Measurements from ENCODE around the gene ATP2B1.
"Not testable (repeated sequence)": the region's sequence is repeated elsewhere in the genome, so short reads cannot be mapped to it uniquely, and the experiment has no call there.

The ATP2B1 gene

DNA sequence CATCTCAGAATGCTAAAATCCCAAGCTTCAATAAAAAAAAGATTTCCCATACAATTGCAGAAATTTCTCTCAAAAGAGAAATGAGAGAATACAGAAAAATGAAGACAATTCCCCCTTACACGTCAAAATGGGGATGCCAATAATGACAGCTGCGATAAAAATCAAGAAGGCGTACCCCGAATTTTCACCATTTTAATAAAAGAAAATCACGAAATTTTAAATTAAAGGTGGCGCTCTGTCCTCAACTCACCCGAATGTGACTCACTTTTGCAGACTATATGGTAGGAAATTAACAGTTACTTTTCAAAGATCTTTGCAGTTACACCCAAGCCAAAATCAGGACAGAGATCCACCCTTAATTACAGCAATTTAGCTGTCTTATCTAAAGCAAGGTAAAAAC is 2.1 kb downstream of the ATP2B1 start:
- Histone ChIP-seq H3K9me3 (ENCODE audit: insufficient read depth, low read length) (no peaks in the 10 kb centered on the region), H3K4me1 (ENCODE audit: insufficient read depth, insufficient read length) (no peaks in the 10 kb centered on the region), H3K36me3 (ENCODE audit: insufficient read depth, insufficient read length, low read length) (no peaks in the 10 kb centered on the region), H3K9ac (ENCODE audit: insufficient read length, low read depth) (no peak overlapping the region), H3K27me3 (ENCODE audit: insufficient read depth, insufficient read length) (peaks cover 38% of the 10 kb centered on the region), H3K4me3 (ENCODE audit: insufficient read length, low read depth) (no peak overlapping the region)
- no peak for DNase-seq (ENCODE audit: low read depth, low spot score)
- TF ChIP-seq SUZ12 (IDR thresholded peaks at IDR 0.05; ENCODE audit: extremely low read depth, insufficient read depth, insufficient read length) (no peak), ZNF274 (IDR thresholded peaks at IDR 0.05; ENCODE audit: low read depth, low read length) (no peak), YY1 (IDR thresholded peaks at IDR 0.05; ENCODE audit: insufficient read depth, insufficient read length) (no peak)

DNA sequence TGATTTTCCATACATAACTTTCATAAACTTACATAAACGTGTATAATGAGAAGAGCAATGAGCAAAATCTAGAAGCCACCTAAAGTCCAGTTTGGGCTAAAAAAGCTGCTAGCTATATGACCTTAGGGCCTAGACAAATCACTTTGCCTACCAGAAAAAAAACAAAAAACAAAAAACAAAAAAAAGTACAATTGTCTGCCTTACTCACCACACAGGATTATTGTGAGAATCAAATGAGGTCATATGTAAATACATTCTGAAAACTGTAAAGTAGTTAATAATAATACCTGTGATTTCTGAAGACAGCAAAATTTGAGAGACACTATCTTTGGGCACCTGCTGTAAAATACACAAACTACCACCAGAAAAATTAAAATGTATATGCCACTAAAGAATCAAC is 4.2 kb downstream of the ATP2B1 start:
- TF ChIP-seq ZNF274 (IDR thresholded peaks at IDR 0.05; ENCODE audit: low read depth, low read length) (no peak), YY1 (IDR thresholded peaks at IDR 0.05; ENCODE audit: insufficient read depth, insufficient read length) (no peak), SUZ12 (IDR thresholded peaks at IDR 0.05; ENCODE audit: extremely low read depth, insufficient read depth, insufficient read length) (no peak)
- H3K4me1 ChIP-seq (ENCODE audit: insufficient read depth, insufficient read length), result no peaks in the 10 kb centered on the region
- no peak for DNase-seq (ENCODE audit: low read depth, low spot score)
- no peaks in the 10 kb centered on the region for H3K9me3 ChIP-seq (ENCODE audit: insufficient read depth, low read length)
- peaks cover 22% of the 10 kb centered on the region for H3K27me3 ChIP-seq (ENCODE audit: insufficient read depth, insufficient read length)
- no peak overlapping the region for H3K4me3 ChIP-seq (ENCODE audit: insufficient read length, low read depth)
- H3K36me3 ChIP-seq (ENCODE audit: insufficient read depth, insufficient read length, low read length), result no peaks in the 10 kb centered on the region
- no peak overlapping the region for H3K9ac ChIP-seq (ENCODE audit: insufficient read length, low read depth)

DNA sequence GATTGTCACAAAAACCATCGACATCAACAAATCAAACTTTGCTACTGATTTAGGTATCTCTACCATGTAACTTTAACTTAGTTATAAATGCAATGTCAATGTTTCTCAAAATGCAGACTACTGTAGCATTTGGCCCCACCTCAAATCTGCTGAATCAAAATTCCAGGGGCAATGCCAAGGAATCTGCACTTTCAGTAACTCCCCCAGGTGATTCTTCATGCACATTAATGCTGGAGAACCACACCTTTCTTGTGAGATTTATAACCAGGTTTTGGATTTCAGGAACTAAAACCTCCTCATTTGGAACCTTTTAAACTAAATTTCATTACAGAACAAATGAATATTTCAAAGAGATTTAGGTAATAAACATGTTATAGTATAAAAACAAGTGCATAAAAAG is 4.9 kb downstream of the ATP2B1 start:
- no peaks in the 10 kb centered on the region for H3K36me3 ChIP-seq (ENCODE audit: insufficient read depth, insufficient read length, low read length)
- H3K4me3 ChIP-seq (ENCODE audit: insufficient read length, low read depth), result no peak overlapping the region
- no peak for TF ChIP-seq ZNF274 (IDR thresholded peaks at IDR 0.05; ENCODE audit: low read depth, low read length)
- TF ChIP-seq YY1 (IDR thresholded peaks at IDR 0.05; ENCODE audit: insufficient read depth, insufficient read length), result no peak
- DNase-seq (ENCODE audit: low read depth, low spot score), result no peak
- H3K9ac ChIP-seq (ENCODE audit: insufficient read length, low read depth), result no peak overlapping the region
- H3K4me1 ChIP-seq (ENCODE audit: insufficient read depth, insufficient read length), result no peaks in the 10 kb centered on the region
- H3K27me3 ChIP-seq (ENCODE audit: insufficient read depth, insufficient read length), result peaks cover 22% of the 10 kb centered on the region
- no peaks in the 10 kb centered on the region for H3K9me3 ChIP-seq (ENCODE audit: insufficient read depth, low read length)

GRCh38 chr12:89702503-89702902 is 6.1 kb downstream of the ATP2B1 start:
- no peak for DNase-seq (ENCODE audit: low read depth, low spot score)
- Histone ChIP-seq H3K9me3 (ENCODE audit: insufficient read depth, low read length) (no peaks in the 10 kb centered on the region), H3K4me1 (ENCODE audit: insufficient read depth, insufficient read length) (no peaks in the 10 kb centered on the region), H3K4me3 (ENCODE audit: insufficient read length, low read depth) (no peak overlapping the region), H3K36me3 (ENCODE audit: insufficient read depth, insufficient read length, low read length) (no peaks in the 10 kb centered on the region), H3K9ac (ENCODE audit: insufficient read length, low read depth) (no peak overlapping the region), H3K27me3 (ENCODE audit: insufficient read depth, insufficient read length) (peaks cover 20% of the 10 kb centered on the region)
- TF ChIP-seq YY1 (IDR thresholded peaks at IDR 0.05; ENCODE audit: insufficient read depth, insufficient read length), result no peak
- TF ChIP-seq ZNF274 (IDR thresholded peaks at IDR 0.05; ENCODE audit: low read depth, low read length), result no peak
- no peak for TF ChIP-seq SUZ12 (IDR thresholded peaks at IDR 0.05; ENCODE audit: extremely low read depth, insufficient read depth, insufficient read length)

- Histone ChIP-seq H3K36me3 (ENCODE audit: insufficient read depth, insufficient read length, low read length) (no peaks in the 10 kb centered on the region), H3K9me3 (ENCODE audit: insufficient read depth, low read length) (no peaks in the 10 kb centered on the region), H3K4me1 (ENCODE audit: insufficient read depth, insufficient read length) (no peaks in the 10 kb centered on the region), H3K27me3 (ENCODE audit: insufficient read depth, insufficient read length) (peaks cover 12% of the 10 kb centered on the region), H3K9ac (ENCODE audit: insufficient read length, low read depth) (no peak overlapping the region), H3K4me3 (ENCODE audit: insufficient read length, low read depth) (no peak overlapping the region)
- DNase-seq (ENCODE audit: low read depth, low spot score), result no peak
- TF ChIP-seq YY1 (IDR thresholded peaks at IDR 0.05; ENCODE audit: insufficient read depth, insufficient read length) (no peak), SUZ12 (IDR thresholded peaks at IDR 0.05; ENCODE audit: extremely low read depth, insufficient read depth, insufficient read length) (no peak)
Observed at GRCh38 chr12:89701606-89702206, 6.9 kb downstream of the ATP2B1 start.

DNA sequence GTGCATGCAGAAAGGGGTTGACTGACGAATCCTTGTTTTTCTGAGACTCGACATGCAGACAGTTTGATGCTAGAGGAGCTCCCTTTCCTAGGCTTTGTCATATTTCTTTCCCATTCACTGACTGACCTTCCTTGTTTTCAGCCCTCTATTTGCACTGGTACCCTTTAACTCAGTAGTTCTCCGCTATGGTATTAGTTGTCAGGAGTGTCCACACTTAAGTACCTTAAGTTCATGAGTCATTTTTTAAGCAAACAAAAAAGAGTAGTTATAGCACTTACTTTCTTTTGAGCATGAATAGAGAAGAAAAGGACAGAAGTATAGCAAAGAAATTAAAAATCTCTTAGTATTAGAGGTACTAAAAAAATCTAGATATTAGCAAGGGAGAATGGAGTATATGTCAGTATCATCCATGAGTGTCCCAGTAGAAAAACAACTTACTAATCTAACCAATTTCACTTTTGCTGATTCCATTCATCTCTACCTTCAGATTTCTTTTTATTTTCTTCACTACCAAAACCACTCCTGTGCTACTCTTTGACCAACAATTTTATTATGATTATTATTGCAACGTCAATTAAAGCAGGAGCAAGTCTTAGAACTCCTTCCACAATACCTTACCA is 8.3 kb downstream of the ATP2B1 start:
- Histone ChIP-seq H3K9ac (ENCODE audit: insufficient read length, low read depth) (no peak overlapping the region), H3K36me3 (ENCODE audit: insufficient read depth, insufficient read length, low read length) (no peaks in the 10 kb centered on the region), H3K4me3 (ENCODE audit: insufficient read length, low read depth) (no peak overlapping the region), H3K9me3 (ENCODE audit: insufficient read depth, low read length) (no peaks in the 10 kb centered on the region), H3K27me3 (ENCODE audit: insufficient read depth, insufficient read length) (no peaks in the 10 kb centered on the region), H3K4me1 (ENCODE audit: insufficient read depth, insufficient read length) (no peaks in the 10 kb centered on the region)
- TF ChIP-seq ZNF274 (IDR thresholded peaks at IDR 0.05; ENCODE audit: low read depth, low read length) (no peak), SUZ12 (IDR thresholded peaks at IDR 0.05; ENCODE audit: extremely low read depth, insufficient read depth, insufficient read length) (no peak), YY1 (IDR thresholded peaks at IDR 0.05; ENCODE audit: insufficient read depth, insufficient read length) (no peak)
- DNase-seq (ENCODE audit: low read depth, low spot score), result no peak

GRCh38 chr12:89698607-89699006 is 10.0 kb downstream of the ATP2B1 start:
- Histone ChIP-seq H3K9ac (ENCODE audit: insufficient read length, low read depth) (no peak overlapping the region), H3K4me1 (ENCODE audit: insufficient read depth, insufficient read length) (no peaks in the 10 kb centered on the region), H3K4me3 (ENCODE audit: insufficient read length, low read depth) (no peak overlapping the region), H3K36me3 (ENCODE audit: insufficient read depth, insufficient read length, low read length) (no peaks in the 10 kb centered on the region), H3K27me3 (ENCODE audit: insufficient read depth, insufficient read length) (no peaks in the 10 kb centered on the region), H3K9me3 (ENCODE audit: insufficient read depth, low read length) (no peaks in the 10 kb centered on the region)
- TF ChIP-seq YY1 (IDR thresholded peaks at IDR 0.05; ENCODE audit: insufficient read depth, insufficient read length) (no peak), ZNF274 (IDR thresholded peaks at IDR 0.05; ENCODE audit: low read depth, low read length) (no peak), SUZ12 (IDR thresholded peaks at IDR 0.05; ENCODE audit: extremely low read depth, insufficient read depth, insufficient read length) (no peak)
- DNase-seq (ENCODE audit: low read depth, low spot score), result no peak

GRCh38 chr12:89697728-89698127 is 10.9 kb downstream of the ATP2B1 start:
- not testable (repeated sequence) for H3K36me3 ChIP-seq (ENCODE audit: insufficient read depth, insufficient read length, low read length); H3K9me3 ChIP-seq (ENCODE audit: insufficient read depth, low read length); H3K9ac ChIP-seq (ENCODE audit: insufficient read length, low read depth); H3K4me3 ChIP-seq (ENCODE audit: insufficient read length, low read depth); H3K27me3 ChIP-seq (ENCODE audit: insufficient read depth, insufficient read length); DNase-seq (ENCODE audit: low read depth, low spot score); H3K4me1 ChIP-seq (ENCODE audit: insufficient read depth, insufficient read length)
